HepG2 (cell line): ENCODE data around the gene PTPRO. TPM values are rescaled to one million over a fixed set of nuclear protein-coding genes. Genes with fewer than 3 reads are reported as not detected.

Source experiments
- ATAC-seq: fragments of 200-7000 bp; cut with Tn5 transposase; 3 replicates; pipeline ENCODE4 v1.9.1; 2020; ENCODE audit warnings: mild to moderate bottlenecking, moderate library complexity
- BruUV-seq: library from RNA; stranded (reverse); fragments of 400-500 nt; replicated peaks from 2 replicates; lab custom pipeline; 2021; lab: Mats Ljungman, UMichigan
- CTCF ChIA-PET: fragments of 300-600 bp; formaldehyde crosslinking; extraction: SDS; loops from one replicate; lab custom pipeline; 2021; ENCODE audit warnings: low total read pairs, inconsistent platforms, low intra/inter-chr PET ratio; lab: Yijun Ruan, JAX
- POLR2A ChIA-PET: fragments of 350-600 bp; sonication (Branson Sonifier 250); formaldehyde crosslinking; loops from one replicate; lab custom pipeline; 2020; ENCODE audit warnings: antibody characterized with exemption, inconsistent platforms; lab: Yijun Ruan, JAX
- DNase-seq: peaks from one replicate; pipeline ENCODE4 v3.0.0-alpha.2; 2015; ENCODE audit warnings: low spot score
- FAIRE-seq: peaks from 3 replicates; lab custom pipeline; 2011; peaks lifted over from hg19 to GRCh38; lab: Jason Lieb, UNC
- H2AFZ ChIP-seq: one replicate; pipeline ENCODE4 v1.6.1; 2011; ENCODE audit warnings: low read length, inconsistent platforms
- H3K27ac ChIP-seq: fragments of 300-600 bp; 3 replicates; pipeline ENCODE4 v1.8.0; 2011; ENCODE audit warnings: mixed run types, mild to moderate bottlenecking, mixed read lengths, low read length, inconsistent platforms; ENCODE audit not compliant: insufficient read depth; ENCODE audit errors: extremely low read length
- H3K27me3 ChIP-seq, 2 experiments: fragments of 200-600 bp in 1 of 2; 2 replicates in 1 of 2; 3 replicates in 1 of 2; pipeline versions ENCODE4 v1.6.0 to v1.8.0; 2011; ENCODE audit warnings: low read length in 2 of 2, mild to moderate bottlenecking in 2 of 2, moderate library complexity in 2 of 2, inconsistent platforms in 1 of 2; ENCODE audit not compliant: insufficient read depth in 2 of 2, control insufficient read depth in 1 of 2
- H3K36me3 ChIP-seq, 2 experiments: fragments of 200-600 bp in 1 of 2; replicated peaks in 1 of 2; 2 replicates in 1 of 2; 3 replicates in 1 of 2; pipeline versions ENCODE4 v1.5.1 to v1.8.0; 2011; ENCODE audit warnings: low read length in 2 of 2, inconsistent platforms in 1 of 2; ENCODE audit not compliant: insufficient read depth in 2 of 2, control insufficient read depth in 1 of 2
- H3K4me1 ChIP-seq: 2 replicates; pipeline ENCODE4 v1.5.1; 2012; ENCODE audit warnings: low read length, inconsistent platforms; ENCODE audit not compliant: insufficient read depth
- H3K4me2 ChIP-seq: 2 replicates; pipeline ENCODE4 v1.6.0; 2011; ENCODE audit warnings: low read depth, low read length, inconsistent platforms
- H3K4me3 ChIP-seq, 3 experiments: fragments of 200-600 bp in 1 of 3; sonication (generic), shearing (Covaris generic) in 1 of 3; replicated peaks in 1 of 3; 2 replicates each; pipeline ENCODE4 v1.5.1; 2011 to 2016; ENCODE audit warnings: low read length in 3 of 3, inconsistent platforms in 2 of 3, low read depth in 2 of 3, mild to moderate bottlenecking in 2 of 3, control low read depth in 1 of 3, mixed read lengths in 1 of 3; ENCODE audit not compliant: insufficient read depth in 1 of 3
- H3K79me2 ChIP-seq: one replicate; pipeline ENCODE4 v1.6.1; 2011; ENCODE audit warnings: low read length, inconsistent platforms; ENCODE audit not compliant: insufficient read depth
- H3K9ac ChIP-seq: 2 replicates; pipeline ENCODE4 v1.6.0; 2011; ENCODE audit warnings: mild to moderate bottlenecking, low read depth, low read length, inconsistent platforms; ENCODE audit not compliant: insufficient read depth
- H3K9me3 ChIP-seq: 2 replicates; pipeline ENCODE4 v1.5.1; 2012; ENCODE audit warnings: mild to moderate bottlenecking, low read length
- H4K20me1 ChIP-seq: 2 replicates; pipeline ENCODE4 v1.6.0; 2011; ENCODE audit warnings: inconsistent platforms, mild to moderate bottlenecking, low read length, moderate library complexity; ENCODE audit not compliant: insufficient read depth
- DZIP1 ChIP-seq: sonication (generic); formaldehyde crosslinking; IDR thresholded peaks from 2 replicates; pipeline ENCODE4 v1.5.0; 2020; ENCODE audit warnings: mild to moderate bottlenecking, missing genetic modification reagents
- FOXC1 ChIP-seq: sonication (generic); formaldehyde crosslinking; IDR thresholded peaks from 2 replicates; pipeline ENCODE4 v1.8.0; 2022; ENCODE audit warnings: mild to moderate bottlenecking, missing genetic modification reagents, borderline replicate concordance
- JUNB ChIP-seq: sonication (generic); formaldehyde crosslinking; IDR thresholded peaks from 2 replicates; pipeline ENCODE4 v1.8.0; 2022; ENCODE audit warnings: missing genetic modification reagents, mild to moderate bottlenecking, borderline replicate concordance
- KLF11 ChIP-seq: IDR thresholded peaks from 2 replicates; pipeline ENCODE4 v1.6.1; 2016; ENCODE audit warnings: missing compliant biosample characterization
- NFKBIZ ChIP-seq: IDR thresholded peaks from 2 replicates; pipeline ENCODE4 v1.6.1; 2018; ENCODE audit warnings: missing genetic modification reagents, missing compliant biosample characterization
- RAD51 ChIP-seq: fragments of 450-650 bp; IDR thresholded peaks from 2 replicates; pipeline ENCODE4 v1.6.1; 2016; ENCODE audit warnings: borderline replicate concordance
- RORA ChIP-seq: sonication (generic); formaldehyde crosslinking; IDR thresholded peaks from 2 replicates; pipeline ENCODE4 v1.5.0; 2020; ENCODE audit warnings: mild to moderate bottlenecking, missing genetic modification reagents, moderate library complexity
- SIX1 ChIP-seq: sonication (generic); formaldehyde crosslinking; IDR thresholded peaks from 2 replicates; pipeline ENCODE4 v1.4.0; 2020; ENCODE audit warnings: missing genetic modification reagents, borderline replicate concordance
- TFE3 ChIP-seq: IDR thresholded peaks from 2 replicates; pipeline ENCODE4 v1.6.1; 2016
- TP53 ChIP-seq: sonication (generic); formaldehyde crosslinking; conservative IDR thresholded peaks from 2 replicates; pipeline ENCODE4 v1.4.0; 2020; ENCODE audit warnings: missing genetic modification reagents
- ZBTB3 ChIP-seq: sonication (generic); formaldehyde crosslinking; IDR thresholded peaks from 2 replicates; pipeline ENCODE4 v1.4.0; 2020; ENCODE audit warnings: low read depth, mild to moderate bottlenecking, moderate library complexity, missing genetic modification reagents, borderline replicate concordance
- ZNF569 ChIP-seq: sonication (generic); formaldehyde crosslinking; IDR thresholded peaks from 2 replicates; pipeline ENCODE4 v1.5.0; 2020; ENCODE audit warnings: mild to moderate bottlenecking, missing genetic modification reagents, moderate library complexity, borderline replicate concordance
- ZNF576 ChIP-seq: sonication (generic); formaldehyde crosslinking; IDR thresholded peaks from 2 replicates; pipeline ENCODE4 v1.4.0; 2020; ENCODE audit warnings: mild to moderate bottlenecking, missing genetic modification reagents
- ZNF691 ChIP-seq: sonication (generic); formaldehyde crosslinking; IDR thresholded peaks from 2 replicates; pipeline ENCODE4 v1.4.0; 2020; ENCODE audit warnings: missing genetic modification reagents, low read depth, mild to moderate bottlenecking, borderline replicate concordance
- ZNF740 ChIP-seq: sonication (generic); formaldehyde crosslinking; IDR thresholded peaks from 2 replicates; pipeline ENCODE4 v1.4.0; 2020; ENCODE audit warnings: missing genetic modification reagents
- ZNF772 ChIP-seq: sonication (generic); formaldehyde crosslinking; IDR thresholded peaks from 2 replicates; pipeline ENCODE4 v1.5.0; 2020; ENCODE audit warnings: mild to moderate bottlenecking, missing genetic modification reagents
- WGBS: methylation state at CpG from one replicate; pipeline ENCODE4 v1.1.6; 2017; ENCODE audit warnings: low lambda C conversion rate; 5-methylcytosine and 5-hydroxymethylcytosine counted together
- in situ Hi-C: cut with HindIII; loops from 2 replicates; pipeline ENCODE4 v1.10.0; 2017; ENCODE audit warnings: low pct_unique_long_range_greater_than_20kb; ENCODE audit not compliant: extremely low pct_ligation_motif_present
- intact Hi-C: fragments of 100-400 bp; cut with micrococcal nuclease; formaldehyde crosslinking; loops from one replicate; pipeline ENCODE4 v1.10.0; 2022; ENCODE audit not compliant: unreplicated experiment
- polyA plus RNA-seq, 8 experiments: library from polyadenylated mRNA; depleted of rRNA in 3 of 8; stranded (reverse) in 7 of 8; unstranded in 1 of 8; fragments of >200 nt; fragmentation: Illumina TruSeq in 4 of 8; extraction: Trizol in 4 of 8; gene quantifications; 2 replicates each; pipeline versions ENCODE4 v1.2.1 to v1.2.3, GENCODE V29; 2011 to 2016; ENCODE audit warnings: low read depth in 4 of 8, missing spikeins in 1 of 8, mixed read lengths in 1 of 8; ENCODE audit not compliant: insufficient read depth in 1 of 8
- total RNA-seq, 5 experiments: library from RNA; depleted of rRNA; stranded (reverse); fragments of >200 nt; fragmentation: Illumina TruSeq; extraction: Trizol; gene quantifications; 2 replicates each; pipeline ENCODE4 v1.2.3, GENCODE V29; 2016; ENCODE audit warnings: low read depth in 1 of 5

PTPRO gene
- total and polyA plus RNA-seq, 2 of the 13 experiments (the other 11 are each of a cell fraction or from before 2014, with no cell fraction given): 0.04 TPM; not detected in 1

- no peak for TF ChIP-seq ZNF576 (CRISPR knock-in tag)
- no peak for TF ChIP-seq TFE3
- no peak for TF ChIP-seq JUNB (CRISPR knock-in tag)
- no peak for TF ChIP-seq ZBTB3 (CRISPR knock-in tag)
- no peak for TF ChIP-seq FOXC1
- no peak for TF ChIP-seq SIX1 (CRISPR knock-in tag)
- TF ChIP-seq NFKBIZ (CRISPR knock-in tag): no peak
- TF ChIP-seq ZNF772: no peak
- no peak for TF ChIP-seq ZNF691 (CRISPR knock-in tag)
- no peak for TF ChIP-seq ZNF740 (CRISPR knock-in tag)
- no peak for TF ChIP-seq RORA (CRISPR knock-in tag)
Observed at GRCh38 chr12:15528666-15529065, 206.4 kb downstream of the PTPRO start (continued).

- intact Hi-C loops: no loop called here
- Histone ChIP-seq H3K4me2 (no peak overlapping the region), H2AFZ (no peak overlapping the region), H3K79me2 (no peaks in the 10 kb centered on the region), H3K4me1 (peaks cover 20% of the 10 kb centered on the region; the same call in 1 of the 2 replicates), H3K27ac (no peak overlapping the region), H3K4me3 (no peak overlapping the region), H3K9me3 (no peaks in the 10 kb centered on the region), H3K36me3 (no peaks in the 10 kb centered on the region), H3K27me3 (peaks cover 0 to 5% of the 10 kb centered on the region in 2 experiments; a peak in 1 of 5 replicates)
- ATAC-seq (no peak), FAIRE-seq (no peak), DNase-seq (no peak)
- POLR2A ChIA-PET: no interaction called here
- no TSS peak for BruUV-seq
- TF ChIP-seq ZNF569 (CRISPR knock-in tag) (no peak), RAD51 (no peak), TP53 (CRISPR knock-in tag) (no peak), DZIP1 (no peak), KLF11 (CRISPR knock-in tag) (no peak)
- TF ChIP-seq, all 625 proteins: peak for 0
- WGBS: 74% methylated on average over 1 of the region's 1 CpG
- Histone ChIP-seq H4K20me1 (no peaks in the 10 kb centered on the region), H3K9ac (no peak overlapping the region)
- CTCF ChIA-PET: no interaction called here
- in situ Hi-C loops: loop anchor here (5.0 kb wide), 1 partner anchor 327 kb away; no protein-coding TSS in a partner anchor
Observed at GRCh38 chr12:15530361-15530760, 208.1 kb downstream of the PTPRO start.
